Measurements from ENCODE around the gene SEC14L5. TPM values are rescaled to one million over a fixed set of nuclear protein-coding genes. Genes with fewer than 3 reads are reported as not detected.
"Not testable (repeated sequence)": the region's sequence is repeated elsewhere in the genome, so short reads cannot be mapped to it uniquely, and the experiment has no call there.

The SEC14L5 gene
- total and polyA plus RNA-seq, 2 donors (not counting 3 experiments of a cell fraction or from before 2014, with no cell fraction given), result not detected

DNA sequence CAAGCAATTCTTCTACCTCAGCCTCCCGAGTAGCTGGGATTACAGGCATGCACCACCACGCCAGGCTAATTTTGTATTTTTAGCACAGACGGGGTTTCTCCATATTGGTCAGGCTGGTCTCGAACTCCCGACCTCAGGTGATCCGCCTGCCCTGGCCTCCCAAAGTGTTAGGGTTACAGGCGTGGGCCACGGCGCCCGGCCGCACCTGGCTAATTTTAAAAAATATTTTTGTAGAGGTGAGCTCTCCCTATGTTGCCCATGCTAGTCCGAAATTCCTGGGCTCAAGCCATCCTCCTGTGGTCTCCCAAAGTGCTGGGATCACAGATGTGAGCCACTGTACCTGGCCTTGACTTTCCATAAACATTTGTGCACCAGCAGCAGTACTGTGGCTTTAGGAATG is 10.1 kb downstream of the SEC14L5 start:
- DNase-seq (ENCODE audit: low read depth, low spot score); H3K79me2 ChIP-seq (ENCODE audit: control insufficient read depth, insufficient read depth, low read length); H3K9me3 ChIP-seq (replicated peaks; ENCODE audit: control insufficient read depth, insufficient read depth, low read length); dilution Hi-C loops (cut with MboI; ENCODE audit: extremely low pct_ligation_motif_present, low sequenced_read_pairs); H3K4me2 ChIP-seq (ENCODE audit: insufficient read depth, low read length); intact Hi-C loops (cut with micrococcal nuclease); H3K9me1 ChIP-seq (replicated peaks; ENCODE audit: control insufficient read depth, extremely low read depth, insufficient read depth, low read length); H3K27me3 ChIP-seq (ENCODE audit: control insufficient read depth in 2 of 2, insufficient read depth in 2 of 2, low read length in 2 of 2); H3K4me3 ChIP-seq (replicated peaks in 1 of 3; ENCODE audit: insufficient read depth in 1 of 3, low read depth in 1 of 3, low read length in 3 of 3); H3K4me1 ChIP-seq (ENCODE audit: control insufficient read depth, extremely low read depth, insufficient read depth, low read length); BruUV-seq (replicated peaks); H4K20me1 ChIP-seq (replicated peaks; ENCODE audit: control insufficient read depth, extremely low read depth, insufficient read depth, low read length); H3K9ac ChIP-seq (replicated peaks; ENCODE audit: extremely low read depth, insufficient read depth, low read length); H3K27ac ChIP-seq (ENCODE audit: insufficient read depth, low read depth, low read length); FAIRE-seq; H2AFZ ChIP-seq (ENCODE audit: low read depth, low read length); H3K36me3 ChIP-seq (ENCODE audit: control insufficient read depth in 2 of 2, extremely low read depth in 1 of 2, insufficient read depth in 2 of 2, low read length in 2 of 2): not testable (repeated sequence)
- ChIA-PET CTCF (interaction anchor here (0.5 to 1.7 kb wide), 3 partner anchors 23 to 1675 kb away, joined by 3 read pairs; no protein-coding TSS in a partner anchor), POLR2A (interaction anchor here (0.5 to 0.6 kb wide), 3 partner anchors 33 to 416 kb away, joined by 3 read pairs; partner anchors contain the start of gene NAGPA)

DNA sequence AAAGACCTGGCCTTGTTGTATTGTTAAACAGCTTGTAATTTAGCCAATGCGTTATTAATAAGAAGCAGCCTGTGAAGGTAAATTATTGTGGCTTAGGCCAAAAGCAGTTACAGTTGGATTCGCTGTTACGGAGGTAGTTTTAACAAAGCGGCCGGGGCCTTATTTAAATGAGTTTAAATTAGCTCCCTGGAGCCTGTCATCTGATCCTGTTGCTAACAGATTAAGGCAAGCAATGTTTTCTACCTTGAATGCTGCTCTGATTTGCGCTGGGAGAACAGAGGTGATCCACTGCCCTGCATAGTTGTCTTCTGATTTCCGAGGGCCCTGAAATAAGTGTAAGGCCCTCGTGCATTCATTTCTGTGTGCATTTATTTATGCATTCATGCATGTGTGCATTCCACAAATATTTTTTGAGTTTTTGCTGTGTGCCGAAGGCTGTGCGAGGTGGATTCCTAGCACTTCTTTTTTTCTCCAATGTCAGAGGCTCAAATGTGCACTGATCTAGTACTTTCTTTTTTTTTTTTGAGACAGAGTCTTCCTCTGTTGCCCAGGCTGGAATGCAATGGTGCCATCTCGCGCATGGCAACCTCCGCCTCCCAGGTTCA is 10.9 kb downstream of the SEC14L5 start:
- FAIRE-seq (no peak), DNase-seq (ENCODE audit: low read depth, low spot score) (no peak)
- Histone ChIP-seq H3K27ac (ENCODE audit: insufficient read depth, low read depth, low read length) (no peak overlapping the region), H4K20me1 (replicated peaks; ENCODE audit: control insufficient read depth, extremely low read depth, insufficient read depth, low read length) (no peaks in the 10 kb centered on the region), H3K9ac (replicated peaks; ENCODE audit: extremely low read depth, insufficient read depth, low read length) (no peak overlapping the region), H2AFZ (ENCODE audit: low read depth, low read length) (no peak overlapping the region), H3K27me3 (ENCODE audit: control insufficient read depth in 2 of 2, insufficient read depth in 2 of 2, low read length in 2 of 2) (no peaks in the 10 kb centered on the region), H3K36me3 (ENCODE audit: control insufficient read depth in 2 of 2, extremely low read depth in 1 of 2, insufficient read depth in 2 of 2, low read length in 2 of 2) (no peaks in the 10 kb centered on the region), H3K4me2 (ENCODE audit: insufficient read depth, low read length) (no peak overlapping the region), H3K4me1 (ENCODE audit: control insufficient read depth, extremely low read depth, insufficient read depth, low read length) (no peaks in the 10 kb centered on the region), H3K4me3 (replicated peaks in 1 of 3; ENCODE audit: insufficient read depth in 1 of 3, low read depth in 1 of 3, low read length in 3 of 3) (no peak overlapping the region), H3K79me2 (ENCODE audit: control insufficient read depth, insufficient read depth, low read length) (no peaks in the 10 kb centered on the region), H3K9me3 (replicated peaks; ENCODE audit: control insufficient read depth, insufficient read depth, low read length) (no peaks in the 10 kb centered on the region), H3K9me1 (replicated peaks; ENCODE audit: control insufficient read depth, extremely low read depth, insufficient read depth, low read length) (no peaks in the 10 kb centered on the region)
- BruUV-seq (replicated peaks), result no TSS peak
- intact Hi-C loops (cut with micrococcal nuclease) (no loop called here), dilution Hi-C loops (cut with MboI; ENCODE audit: extremely low pct_ligation_motif_present, low sequenced_read_pairs) (no loop called here)
- TF ChIP-seq GATA2 (IDR thresholded peaks at IDR 0.05; ENCODE audit: insufficient read depth, insufficient read length, low read depth, low read length) (no peak), EZH2 (IDR thresholded peaks at IDR 0.05; ENCODE audit: borderline replicate concordance, low read depth, low read length, severe bottlenecking) (no peak), POLR2A (IDR thresholded peaks at IDR 0.05; ENCODE audit: low read depth, low read length) (no peak), POLR2AphosphoS5 (IDR thresholded peaks at IDR 0.05; ENCODE audit: insufficient read depth, low read depth, low read length) (no peak), FOS (IDR thresholded peaks at IDR 0.05; ENCODE audit: borderline replicate concordance, insufficient read depth, low read length) (no peak), JUN (IDR thresholded peaks at IDR 0.05; ENCODE audit: borderline replicate concordance, insufficient read depth, insufficient read length, low read depth) (no peak), MYC (IDR thresholded peaks at IDR 0.05; ENCODE audit: low read depth, low read length) (no peak)
- TF ChIP-seq, protein P1, sequence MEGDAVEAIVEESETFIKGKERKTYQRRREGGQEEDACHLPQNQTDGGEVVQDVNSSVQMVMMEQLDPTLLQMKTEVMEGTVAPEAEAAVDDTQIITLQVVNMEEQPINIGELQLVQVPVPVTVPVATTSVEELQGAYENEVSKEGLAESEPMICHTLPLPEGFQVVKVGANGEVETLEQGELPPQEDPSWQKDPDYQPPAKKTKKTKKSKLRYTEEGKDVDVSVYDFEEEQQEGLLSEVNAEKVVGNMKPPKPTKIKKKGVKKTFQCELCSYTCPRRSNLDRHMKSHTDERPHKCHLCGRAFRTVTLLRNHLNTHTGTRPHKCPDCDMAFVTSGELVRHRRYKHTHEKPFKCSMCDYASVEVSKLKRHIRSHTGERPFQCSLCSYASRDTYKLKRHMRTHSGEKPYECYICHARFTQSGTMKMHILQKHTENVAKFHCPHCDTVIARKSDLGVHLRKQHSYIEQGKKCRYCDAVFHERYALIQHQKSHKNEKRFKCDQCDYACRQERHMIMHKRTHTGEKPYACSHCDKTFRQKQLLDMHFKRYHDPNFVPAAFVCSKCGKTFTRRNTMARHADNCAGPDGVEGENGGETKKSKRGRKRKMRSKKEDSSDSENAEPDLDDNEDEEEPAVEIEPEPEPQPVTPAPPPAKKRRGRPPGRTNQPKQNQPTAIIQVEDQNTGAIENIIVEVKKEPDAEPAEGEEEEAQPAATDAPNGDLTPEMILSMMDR (IDR thresholded peaks at IDR 0.05; ENCODE audit: extremely low read depth in 1 of 2, insufficient read depth in 1 of 2, low read depth in 1 of 2, low read length in 2 of 2), result no peak
- TF ChIP-seq, protein P2, sequence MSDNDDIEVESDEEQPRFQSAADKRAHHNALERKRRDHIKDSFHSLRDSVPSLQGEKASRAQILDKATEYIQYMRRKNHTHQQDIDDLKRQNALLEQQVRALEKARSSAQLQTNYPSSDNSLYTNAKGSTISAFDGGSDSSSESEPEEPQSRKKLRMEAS (IDR thresholded peaks at IDR 0.05; ENCODE audit: insufficient read depth, insufficient read length), result no peak
- CTCF ChIA-PET, result interaction anchor here (0.5 to 1.7 kb wide), 2 partner anchors 22 to 1675 kb away, joined by 3 read pairs; no protein-coding TSS in a partner anchor
- POLR2A ChIA-PET, result no interaction called here

Data from endothelial cell of umbilical vein (primary cell).